SK-MEL-5 (cell line): ENCODE measurements around the gene CDHR4. TPM values are rescaled to one million over a fixed set of nuclear protein-coding genes. Genes with fewer than 3 reads are reported as not detected.
"Not testable (repeated sequence)": the region's sequence is repeated elsewhere in the genome, so short reads cannot be mapped to it uniquely, and the experiment has no call there.

Source experiments
- DNase-seq: peaks from one replicate; pipeline ENCODE4 v3.0.0-alpha.2; 2016; ENCODE audit warnings: low read depth, low spot score
- in situ Hi-C: cut with HindIII; loops from 2 replicates; pipeline ENCODE4 v1.10.0; 2016; ENCODE audit warnings: low sequenced_read_pairs, high pct_unique_total_duplicates, low pct_unique_long_range_greater_than_20kb
- small RNA-seq, 2 experiments: library from RNA; depleted of rRNA; stranded (forward); fragments of <200 nt; gene quantifications; one replicate each; pipeline ENCODE3, GENCODE V24; 2014
- total RNA-seq: library from RNA; depleted of rRNA; stranded (reverse); fragments of >200 nt; shearing (Covaris generic); gene quantifications from 2 replicates; pipeline ENCODE4 v1.2.3, GENCODE V29; 2014; rRNA removed

Gene CDHR4
- total RNA-seq, 1 experiment from 2014 or later = not detected

DNA sequence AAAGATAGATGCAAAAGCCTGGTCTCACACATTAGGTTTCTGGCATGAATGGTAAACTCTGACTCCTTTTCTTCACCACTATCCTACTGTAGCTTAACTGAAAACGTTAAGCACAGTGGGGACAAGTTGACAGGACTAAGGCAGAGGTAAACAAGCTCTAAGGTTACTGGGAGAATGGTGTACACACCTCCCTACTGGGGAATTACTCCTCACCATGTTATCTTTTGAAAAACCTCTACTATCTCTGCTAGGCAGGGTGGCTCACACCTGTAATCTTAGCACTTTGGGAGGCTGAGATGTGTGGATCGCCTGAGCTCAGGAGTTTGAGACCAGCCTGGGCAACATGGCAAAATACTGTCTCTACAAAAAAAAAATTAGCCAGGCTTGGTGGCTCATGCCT, 42.5 kb downstream of the CDHR4 start:
- in situ Hi-C loops = no loop called here
- DNase-seq = no peak

DNA sequence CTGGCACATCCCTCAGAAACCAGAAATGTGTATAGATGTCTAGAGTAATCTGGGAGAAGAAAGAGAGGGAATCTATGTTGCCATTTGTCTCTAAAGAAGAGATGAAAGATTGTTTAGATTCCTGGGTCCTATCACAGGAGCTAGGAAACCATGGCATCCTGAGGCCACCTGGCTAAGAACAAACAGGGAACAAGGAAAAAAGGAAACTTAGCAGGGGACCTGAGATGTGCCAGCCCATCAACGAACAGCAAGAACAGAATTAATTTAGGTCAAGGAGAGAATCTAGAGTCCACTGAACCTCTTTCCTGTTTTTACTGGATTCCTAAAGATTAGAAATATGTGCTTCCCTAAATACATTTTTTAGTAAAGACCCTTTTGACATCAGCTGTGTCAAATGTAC, 43.6 kb downstream of the CDHR4 start:
- DNase-seq = no peak
- in situ Hi-C loops = no loop called here

DNA sequence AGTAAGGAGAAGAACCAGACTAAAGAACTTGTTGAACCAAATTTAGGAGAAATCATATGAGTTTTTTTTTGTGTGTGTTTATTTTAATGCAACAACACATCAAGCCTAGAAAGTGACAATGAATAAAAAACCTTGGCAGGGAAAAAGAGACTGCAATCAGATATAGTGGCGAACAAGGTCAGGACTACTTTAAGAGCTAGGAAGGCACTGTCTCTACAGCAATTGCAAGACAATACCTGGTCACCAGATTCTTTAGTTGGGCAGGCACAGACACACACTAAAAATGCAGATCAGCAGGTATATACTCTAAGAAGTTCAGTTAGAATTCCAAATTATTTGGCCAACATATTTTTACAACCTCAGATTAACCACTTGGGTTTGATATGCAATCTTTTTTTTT, 45.1 kb downstream of the CDHR4 start:
- DNase-seq = no peak
- in situ Hi-C loops = no loop called here

DNA sequence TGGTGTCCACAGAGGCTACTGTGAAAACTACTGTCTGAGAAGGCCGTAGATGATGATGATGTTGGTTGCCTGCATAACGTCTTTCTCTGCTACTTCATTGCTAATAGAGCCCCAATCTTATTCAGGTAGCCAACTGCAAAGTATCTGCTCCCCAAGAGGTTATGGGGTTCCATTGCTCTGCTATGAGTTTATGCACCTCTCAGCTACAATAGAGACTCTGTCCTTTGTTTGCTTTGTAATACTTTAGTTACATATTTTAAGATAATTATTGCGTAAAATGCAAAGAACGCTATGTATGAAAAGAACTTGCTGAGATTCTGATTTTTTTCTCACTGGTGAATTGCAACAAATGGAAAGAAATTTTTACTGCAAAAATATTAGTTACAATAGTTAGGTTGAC, 48.2 kb downstream of the CDHR4 start:
- DNase-seq = no peak
- in situ Hi-C loops = no loop called here

DNA sequence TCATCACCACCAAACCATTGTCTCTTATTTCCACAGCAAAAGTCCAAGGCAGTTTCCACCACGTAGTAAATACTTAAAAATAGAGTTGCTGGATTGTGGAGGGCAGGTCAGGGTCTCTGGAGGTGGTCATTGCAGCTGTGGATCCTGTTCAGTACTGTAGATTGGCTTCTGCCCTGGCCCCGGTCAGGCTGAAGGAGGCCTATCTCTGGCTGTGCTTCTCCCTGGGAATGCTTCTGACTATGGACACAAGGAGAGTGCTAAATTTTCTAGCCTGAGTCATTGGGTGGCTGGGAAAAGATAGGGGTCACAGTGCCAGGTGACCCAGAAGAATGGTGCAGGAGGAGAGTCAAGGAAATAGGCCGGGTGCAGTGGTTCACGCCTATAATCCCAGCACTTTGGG, 49.6 kb downstream of the CDHR4 start:
- DNase-seq = no peak
- in situ Hi-C loops = no loop called here

DNA sequence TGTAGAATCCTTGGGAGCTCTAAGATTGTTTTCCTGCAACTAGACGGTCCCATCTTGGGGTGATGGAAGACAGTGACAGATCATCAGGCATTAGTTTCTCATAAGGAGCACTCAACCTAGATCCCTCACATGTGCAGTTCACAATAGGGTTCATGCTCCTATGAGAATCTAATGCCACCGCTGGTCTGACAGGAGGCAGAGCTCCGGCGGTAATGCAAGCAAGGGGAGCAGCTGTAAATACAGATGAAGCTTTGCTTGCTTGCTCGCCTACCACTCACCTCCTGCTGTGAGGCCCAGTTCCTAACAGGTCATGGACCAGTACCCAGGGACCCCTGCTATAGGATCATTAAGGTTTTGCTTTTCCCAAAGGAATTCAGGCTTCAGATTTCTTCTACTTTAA, 50.8 kb downstream of the CDHR4 start:
- in situ Hi-C loops, DNase-seq: not testable (repeated sequence)

DNA sequence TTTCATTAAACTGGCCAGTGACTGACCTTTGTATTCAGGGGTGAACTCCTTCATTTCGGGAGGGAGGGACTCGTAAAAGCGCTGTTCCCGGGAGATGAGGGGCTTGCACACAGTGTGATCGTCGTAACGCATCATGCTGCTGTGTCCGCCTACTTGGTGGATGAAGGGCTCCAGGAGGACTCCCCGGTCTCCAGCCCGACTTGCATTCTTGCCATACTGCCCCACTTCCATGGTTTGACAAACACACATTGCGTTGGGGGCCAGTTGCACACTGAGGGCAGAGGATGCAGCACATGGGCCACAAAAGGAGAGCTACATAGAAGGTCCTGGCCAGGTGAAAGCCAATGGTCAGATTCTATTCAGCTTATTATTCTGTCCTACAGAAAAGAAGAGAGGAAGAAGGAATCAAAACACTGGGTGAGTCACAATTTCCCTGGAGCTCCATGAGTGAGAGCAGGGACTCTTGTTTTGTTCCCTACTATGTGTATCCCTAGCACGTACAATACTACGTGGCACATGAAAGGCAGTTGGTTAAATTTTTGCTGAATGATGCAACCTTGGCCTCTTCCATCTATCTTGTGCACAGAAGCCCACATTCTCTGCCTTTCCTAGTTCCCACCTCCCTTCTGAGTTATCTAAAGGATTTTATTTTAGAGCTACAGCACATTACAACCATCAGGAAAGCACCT, 51.7 kb downstream of the CDHR4 start:
- in situ Hi-C loops = no loop called here

DNA sequence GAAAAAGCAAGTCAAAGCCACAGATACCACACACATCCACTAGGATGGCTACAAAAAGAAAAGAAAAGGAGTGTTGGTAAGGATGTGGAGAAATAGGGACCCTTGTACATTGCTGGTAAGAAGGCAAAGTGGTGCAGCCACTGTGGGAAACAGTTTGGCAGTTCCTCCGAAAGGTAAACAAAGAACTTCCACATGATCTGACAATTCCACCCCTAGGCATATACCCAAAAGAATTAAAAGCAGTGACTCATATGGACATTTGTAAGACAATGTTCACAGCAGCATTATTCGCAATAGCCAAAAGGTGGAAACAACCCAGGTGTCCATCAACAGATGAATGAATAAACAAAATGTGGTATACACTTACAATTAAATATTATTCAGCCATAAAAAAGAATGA, 53.7 kb downstream of the CDHR4 start:
- in situ Hi-C loops = no loop called here
- no peak for DNase-seq

More for the DNA sequence above, 51.7 kb downstream of the CDHR4 start:
- no peak for DNase-seq

Small RNA genes within 50 kb of the gene (small RNA-seq; reads per million reads assigned to genes)
- 0 reads per million in 2 experiments for gene COX6CP14

Other genes with a start within 250 kb of the CDHR4 start
- 0.11 and 0.40 TPM in 2 replicates for gene BSN, start 245.4 kb downstream of the CDHR4 start, total RNA-seq
- 231 and 246 TPM in 2 replicates for gene APEH, start 125.5 kb downstream of the CDHR4 start, total RNA-seq
- 4.3 and 5.4 TPM in 2 replicates for gene MST1, start 110.4 kb downstream of the CDHR4 start, total RNA-seq
- 33.5 and 34.2 TPM in 2 replicates for gene RNF123, start 110.3 kb downstream of the CDHR4 start, total RNA-seq
- 0.32 and 0.34 TPM in 2 replicates for gene AMIGO3, start 80.2 kb downstream of the CDHR4 start, total RNA-seq
- 24.3 and 24.6 TPM in 2 replicates for gene GMPPB, start 75.9 kb downstream of the CDHR4 start, total RNA-seq
- gene IP6K1, start 13.3 kb downstream of the CDHR4 start, total RNA-seq = 22.8 and 25.6 TPM in 2 replicates
- 3.4 and 6.9 TPM in 2 replicates for gene INKA1, start 3.4 kb upstream of the CDHR4 start, total RNA-seq
- 1.8 and 4.1 TPM in 2 replicates for gene UBA7, start 14.1 kb upstream of the CDHR4 start, total RNA-seq
- 6.1 TPM in 2 replicates for gene TRAIP, start 56.7 kb upstream of the CDHR4 start, total RNA-seq
- 0.32 and 0.58 TPM in 2 replicates for gene CAMKV, start 70.0 kb upstream of the CDHR4 start, total RNA-seq
- gene MST1R, start 104.0 kb upstream of the CDHR4 start, total RNA-seq = not detected in 2 replicates
- 8.0 and 9.4 TPM in 2 replicates for gene MON1A, start 129.9 kb upstream of the CDHR4 start, total RNA-seq
- gene RBM6, start 140.3 kb upstream of the CDHR4 start, total RNA-seq = 27.4 and 34.2 TPM in 2 replicates